Esophagus muscularis mucosa (tissue), 3 donors: ENCODE data around the gene SPPL2C.

ENCODE experiments used
- CTCF ChIP-seq, 3 experiments: fragments of 200-600 bp in 2 of 3; fragments of 450-650 bp in 1 of 3; sonication (generic) in 2 of 3; IDR thresholded peaks; one replicate each; pipeline ENCODE4 v1.5.1; 2017 to 2019; ENCODE audit warnings: antibody characterized with exemption in 3 of 3, mild to moderate bottlenecking in 2 of 3, moderate library complexity in 1 of 3
- POLR2A ChIP-seq: fragments of 450-650 bp; IDR thresholded peaks from one replicate; pipeline ENCODE4 v1.6.1; 2017; ENCODE audit warnings: antibody characterized with exemption, moderate library complexity, mild to moderate bottlenecking, low read depth

- TF ChIP-seq CTCF (IDR thresholded peaks at IDR 0.05) (no peak), POLR2A (no peak)
Observed at GRCh38 chr17:45893725-45894021, 49.0 kb downstream of the SPPL2C start.
